ENCODE measurements around the gene MINDY1.

Gene MINDY1

DNA sequence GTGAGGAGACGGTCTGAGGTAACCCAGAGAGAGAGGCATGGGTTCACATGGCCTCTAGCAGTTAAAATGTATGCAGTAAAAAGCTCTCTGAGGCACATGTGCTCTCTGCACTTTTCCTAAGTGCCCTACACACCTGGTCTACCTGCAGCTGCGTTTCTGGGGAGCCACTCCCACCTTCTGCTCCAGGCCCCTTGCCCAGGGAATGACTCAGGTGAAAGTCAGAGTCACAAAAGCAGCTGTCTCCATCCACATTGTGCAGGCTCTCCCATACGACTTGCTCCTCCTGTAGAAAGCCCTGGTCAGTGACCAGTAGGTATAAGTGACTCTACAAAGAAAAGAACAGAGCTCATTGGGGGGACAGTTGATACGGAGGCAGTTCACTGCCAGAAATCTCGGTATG is 8.8 kb downstream of the MINDY1 start:
- Histone ChIP-seq H3K4me2 (ENCODE audit: low read length) (no peak overlapping the region), H3K27ac (ENCODE audit: low read depth, low read length) (no peak overlapping the region)
- TF ChIP-seq, protein P1, sequence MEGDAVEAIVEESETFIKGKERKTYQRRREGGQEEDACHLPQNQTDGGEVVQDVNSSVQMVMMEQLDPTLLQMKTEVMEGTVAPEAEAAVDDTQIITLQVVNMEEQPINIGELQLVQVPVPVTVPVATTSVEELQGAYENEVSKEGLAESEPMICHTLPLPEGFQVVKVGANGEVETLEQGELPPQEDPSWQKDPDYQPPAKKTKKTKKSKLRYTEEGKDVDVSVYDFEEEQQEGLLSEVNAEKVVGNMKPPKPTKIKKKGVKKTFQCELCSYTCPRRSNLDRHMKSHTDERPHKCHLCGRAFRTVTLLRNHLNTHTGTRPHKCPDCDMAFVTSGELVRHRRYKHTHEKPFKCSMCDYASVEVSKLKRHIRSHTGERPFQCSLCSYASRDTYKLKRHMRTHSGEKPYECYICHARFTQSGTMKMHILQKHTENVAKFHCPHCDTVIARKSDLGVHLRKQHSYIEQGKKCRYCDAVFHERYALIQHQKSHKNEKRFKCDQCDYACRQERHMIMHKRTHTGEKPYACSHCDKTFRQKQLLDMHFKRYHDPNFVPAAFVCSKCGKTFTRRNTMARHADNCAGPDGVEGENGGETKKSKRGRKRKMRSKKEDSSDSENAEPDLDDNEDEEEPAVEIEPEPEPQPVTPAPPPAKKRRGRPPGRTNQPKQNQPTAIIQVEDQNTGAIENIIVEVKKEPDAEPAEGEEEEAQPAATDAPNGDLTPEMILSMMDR (IDR thresholded peaks at IDR 0.05; ENCODE audit: low read depth, low read length, poor library complexity, severe bottlenecking), result no peak
- TF ChIP-seq EZH2phosphoT487 (IDR thresholded peaks at IDR 0.05; ENCODE audit: borderline replicate concordance, low read length), result no peak

DNA sequence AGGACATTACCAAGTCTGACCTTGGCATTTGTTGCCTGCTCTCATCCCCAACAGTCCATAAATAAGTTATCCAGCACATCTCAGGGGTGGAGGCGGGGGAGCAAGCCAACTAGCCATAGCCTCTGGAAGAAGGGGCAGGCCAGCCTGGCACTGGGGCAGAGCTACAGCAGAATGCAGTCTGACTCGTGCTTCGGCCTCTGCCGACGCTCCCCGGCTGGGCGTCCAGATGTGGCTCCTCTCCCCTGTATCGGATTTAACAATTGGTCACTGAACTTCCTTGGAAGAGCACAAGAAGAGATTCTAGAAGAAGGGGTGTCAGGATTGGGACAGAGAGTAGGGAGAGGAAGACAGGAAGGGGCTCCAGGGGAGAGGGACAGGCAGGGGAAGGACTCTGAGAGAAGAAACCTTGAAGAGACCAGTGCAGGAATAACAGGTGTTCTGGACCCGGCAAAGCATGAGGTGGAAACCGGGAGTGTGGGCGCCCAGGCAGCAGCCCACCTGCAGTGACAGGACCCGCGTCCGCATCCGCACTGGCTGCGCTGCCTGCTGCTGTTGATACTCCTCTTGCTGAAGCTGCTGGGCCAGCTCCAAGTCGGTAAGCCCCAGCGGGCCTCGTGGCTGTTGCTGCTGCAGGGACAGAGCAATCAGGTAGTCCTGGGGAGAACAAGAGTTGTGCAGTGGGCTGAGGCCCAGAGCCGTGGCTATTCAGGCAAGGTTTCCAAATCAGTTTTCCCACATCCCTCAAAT is 9.4 kb downstream of the MINDY1 start:
- Histone ChIP-seq H3K4me3 (ENCODE audit: low read length) (no peak overlapping the region), H3K36me3 (ENCODE audit: control insufficient read depth, low read length) (no peaks in the 10 kb centered on the region), H3K9me2 (replicated peaks; ENCODE audit: control insufficient read depth, low read length) (no peaks in the 10 kb centered on the region), H3K4me2 (ENCODE audit: low read length) (no peak overlapping the region), H4K20me1 (ENCODE audit: control insufficient read depth, insufficient read depth, low read depth, low read length) (no peaks in the 10 kb centered on the region), H3K27me3 (ENCODE audit: control insufficient read depth, low read length) (no peaks in the 10 kb centered on the region), H3F3A (ENCODE audit: control insufficient read depth, insufficient read depth) (no peaks in the 10 kb centered on the region), H3K4me1 (ENCODE audit: control insufficient read depth, low read length) (no peaks in the 10 kb centered on the region), H3K9me3 (ENCODE audit: control insufficient read depth, insufficient read depth, low read length) (no peaks in the 10 kb centered on the region), H3K27ac (ENCODE audit: low read depth, low read length) (no peak overlapping the region), H3K79me2 (ENCODE audit: control insufficient read depth, low read length) (no peaks in the 10 kb centered on the region)
- TF ChIP-seq, protein P1 (IDR thresholded peaks at IDR 0.05; ENCODE audit: low read depth, low read length, poor library complexity, severe bottlenecking), result no peak
- TF ChIP-seq EZH2phosphoT487 (IDR thresholded peaks at IDR 0.05; ENCODE audit: borderline replicate concordance, low read length), result no peak

More for the DNA sequence above, 8.8 kb downstream of the MINDY1 start:
- Histone ChIP-seq H4K20me1 (ENCODE audit: control insufficient read depth, insufficient read depth, low read depth, low read length) (no peaks in the 10 kb centered on the region), H3K4me1 (ENCODE audit: control insufficient read depth, low read length) (peaks cover 3% of the 10 kb centered on the region), H3K9me2 (replicated peaks; ENCODE audit: control insufficient read depth, low read length) (no peaks in the 10 kb centered on the region), H3K79me2 (ENCODE audit: control insufficient read depth, low read length) (no peaks in the 10 kb centered on the region), H3K36me3 (ENCODE audit: control insufficient read depth, low read length) (no peaks in the 10 kb centered on the region), H3F3A (ENCODE audit: control insufficient read depth, insufficient read depth) (no peaks in the 10 kb centered on the region), H3K27me3 (ENCODE audit: control insufficient read depth, low read length) (no peaks in the 10 kb centered on the region), H3K4me3 (ENCODE audit: low read length) (no peak overlapping the region), H3K9me3 (ENCODE audit: control insufficient read depth, insufficient read depth, low read length) (no peaks in the 10 kb centered on the region)

DNA sequence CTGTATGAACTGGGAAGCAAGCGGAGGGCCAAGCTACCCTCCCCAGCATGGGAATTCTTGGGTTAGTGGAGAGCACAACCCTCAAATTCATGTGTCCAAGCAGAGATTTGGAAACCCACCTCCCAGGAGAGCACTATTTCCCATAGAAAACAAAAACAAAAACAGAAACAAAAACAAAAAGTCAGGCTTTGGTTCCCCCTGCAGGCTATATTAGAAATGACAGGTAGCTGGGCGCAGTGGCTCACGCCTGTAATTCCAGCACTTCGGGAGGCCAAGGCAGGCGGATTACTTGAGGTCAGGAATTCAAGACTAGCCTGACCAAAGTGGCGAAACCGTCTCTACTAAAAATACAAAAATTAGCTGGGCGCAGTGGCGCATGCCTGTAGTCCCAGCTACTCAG is 10.8 kb downstream of the MINDY1 start:
- TF ChIP-seq EZH2phosphoT487 (IDR thresholded peaks at IDR 0.05; ENCODE audit: borderline replicate concordance, low read length), result no peak
- TF ChIP-seq, protein P1 (IDR thresholded peaks at IDR 0.05; ENCODE audit: low read depth, low read length, poor library complexity, severe bottlenecking), result peak; percentile 73
- Histone ChIP-seq H3K9me2 (replicated peaks; ENCODE audit: control insufficient read depth, low read length) (no peaks in the 10 kb centered on the region), H3K27me3 (ENCODE audit: control insufficient read depth, low read length) (no peaks in the 10 kb centered on the region), H3K4me1 (ENCODE audit: control insufficient read depth, low read length) (no peaks in the 10 kb centered on the region), H3K9me3 (ENCODE audit: control insufficient read depth, insufficient read depth, low read length) (no peaks in the 10 kb centered on the region), H3K4me3 (ENCODE audit: low read length) (no peak overlapping the region), H3F3A (ENCODE audit: control insufficient read depth, insufficient read depth) (no peaks in the 10 kb centered on the region), H3K79me2 (ENCODE audit: control insufficient read depth, low read length) (no peaks in the 10 kb centered on the region), H3K36me3 (ENCODE audit: control insufficient read depth, low read length) (no peaks in the 10 kb centered on the region), H3K27ac (ENCODE audit: low read depth, low read length) (no peak overlapping the region), H3K4me2 (ENCODE audit: low read length) (no peak overlapping the region), H4K20me1 (ENCODE audit: control insufficient read depth, insufficient read depth, low read depth, low read length) (no peaks in the 10 kb centered on the region)

Data from DOHH2 (cell line).